HepG2 (cell line): ENCODE data around the gene FAM222B. TPM values are rescaled to one million over a fixed set of nuclear protein-coding genes. Genes with fewer than 3 reads are reported as not detected.

ENCODE experiments used
- BORCS8-MEF2B ChIP-seq: sonication (generic); formaldehyde crosslinking; IDR thresholded peaks from 2 replicates; pipeline ENCODE4 v1.8.0; 2022; ENCODE audit warnings: mild to moderate bottlenecking, missing genetic modification reagents
- BRD4 ChIP-seq: sonication (generic); formaldehyde crosslinking; IDR thresholded peaks from 2 replicates; pipeline ENCODE4 v1.4.0; 2020; ENCODE audit warnings: missing genetic modification reagents
- FOXM1 ChIP-seq: sonication (generic); formaldehyde crosslinking; IDR thresholded peaks from 2 replicates; pipeline ENCODE4 v1.5.0; 2020; ENCODE audit warnings: missing genetic modification reagents
- FUBP1 ChIP-seq: sonication (generic); formaldehyde crosslinking; IDR thresholded peaks from 2 replicates; pipeline ENCODE4 v1.5.1; 2020; ENCODE audit warnings: missing genetic modification reagents, mild to moderate bottlenecking, borderline replicate concordance
- HMG20A ChIP-seq: IDR thresholded peaks from 2 replicates; pipeline ENCODE4 v1.6.1; 2016; ENCODE audit warnings: borderline replicate concordance
- IRF2 ChIP-seq: IDR thresholded peaks from 2 replicates; pipeline ENCODE4 v1.6.1; 2018; ENCODE audit warnings: missing genetic modification reagents, missing compliant biosample characterization
- KDM3A ChIP-seq: IDR thresholded peaks from 2 replicates; pipeline ENCODE4 v1.6.1; 2018; ENCODE audit warnings: low read depth, missing compliant biosample characterization
- KLF6 ChIP-seq: IDR thresholded peaks from 2 replicates; pipeline ENCODE4 v1.8.0; 2016; ENCODE audit warnings: missing biosample characterization, missing genetic modification reagents
- NFAT5 ChIP-seq: sonication (generic); formaldehyde crosslinking; IDR thresholded peaks from 2 replicates; pipeline ENCODE4 v1.4.0; 2020; ENCODE audit warnings: missing genetic modification reagents
- NFKB2 ChIP-seq: sonication (generic); formaldehyde crosslinking; IDR thresholded peaks from 2 replicates; pipeline ENCODE4 v1.4.0; 2020; ENCODE audit warnings: missing genetic modification reagents, borderline replicate concordance
- RBM39 ChIP-seq: fragments of 200-400 bp; formaldehyde crosslinking; IDR thresholded peaks from one replicate; pipeline ENCODE4 v1.6.1; 2018; ENCODE audit warnings: antibody characterized with exemption, mild to moderate bottlenecking, low read depth, low read length; ENCODE audit not compliant: poor library complexity, severe bottlenecking
- SAP130 ChIP-seq: IDR thresholded peaks from 2 replicates; pipeline ENCODE4 v1.6.1; 2016; ENCODE audit warnings: low read depth
- SMC3 ChIP-seq: IDR thresholded peaks from 2 replicates; pipeline ENCODE4 v1.6.1; 2011; ENCODE audit warnings: low read length, improper control_type of control experiment
- ZBTB42 ChIP-seq: sonication (generic); formaldehyde crosslinking; IDR thresholded peaks from 2 replicates; pipeline ENCODE4 v1.5.0; 2020; ENCODE audit warnings: mild to moderate bottlenecking, missing genetic modification reagents
- ZNF460 ChIP-seq: sonication (generic); formaldehyde crosslinking; IDR thresholded peaks from 2 replicates; pipeline ENCODE4 v1.5.1; 2020; ENCODE audit warnings: missing genetic modification reagents, mild to moderate bottlenecking, borderline replicate concordance
- ZNF512 ChIP-seq: sonication (generic); formaldehyde crosslinking; IDR thresholded peaks from 2 replicates; pipeline ENCODE4 v1.4.0; 2020; ENCODE audit warnings: mild to moderate bottlenecking, missing genetic modification reagents
- ZNF563 ChIP-seq: sonication (generic); formaldehyde crosslinking; IDR thresholded peaks from 2 replicates; pipeline ENCODE4 v1.8.0; 2022; ENCODE audit warnings: mild to moderate bottlenecking, moderate library complexity, missing genetic modification reagents
- ZNF597 ChIP-seq: sonication (generic); formaldehyde crosslinking; IDR thresholded peaks from 2 replicates; pipeline ENCODE4 v1.5.0; 2020; ENCODE audit warnings: missing genetic modification reagents
- ZNF768 ChIP-seq: sonication (generic); formaldehyde crosslinking; IDR thresholded peaks from 2 replicates; pipeline ENCODE4 v1.4.0; 2020; ENCODE audit warnings: missing genetic modification reagents
- polyA plus RNA-seq, 8 experiments: library from polyadenylated mRNA; depleted of rRNA in 3 of 8; stranded (reverse) in 7 of 8; unstranded in 1 of 8; fragments of >200 nt; fragmentation: Illumina TruSeq in 4 of 8; extraction: Trizol in 4 of 8; gene quantifications; 2 replicates each; pipeline versions ENCODE4 v1.2.1 to v1.2.3, GENCODE V29; 2011 to 2016; ENCODE audit warnings: low read depth in 4 of 8, missing spikeins in 1 of 8, mixed read lengths in 1 of 8; ENCODE audit not compliant: insufficient read depth in 1 of 8
- total RNA-seq, 5 experiments: library from RNA; depleted of rRNA; stranded (reverse); fragments of >200 nt; fragmentation: Illumina TruSeq; extraction: Trizol; gene quantifications; 2 replicates each; pipeline ENCODE4 v1.2.3, GENCODE V29; 2016; ENCODE audit warnings: low read depth in 1 of 5

Gene FAM222B
- total and polyA plus RNA-seq, 2 of the 13 experiments (the other 11 are each of a cell fraction or from before 2014, with no cell fraction given): 3.5 to 7.3 TPM

GRCh38 chr17:28750178-28751047, 92.2 kb downstream of the FAM222B start (continued):
- TF ChIP-seq FOXM1 (CRISPR knock-in tag) (no peak), NFAT5 (CRISPR knock-in tag) (no peak), IRF2 (peak; percentile 60), SMC3 (peak; percentile 93), BRD4 (CRISPR knock-in tag) (no peak), ZNF460 (CRISPR knock-in tag) (no peak), KDM3A (CRISPR knock-in tag) (peak; percentile 83), SAP130 (CRISPR knock-in tag) (peak; percentile 74), ZNF768 (CRISPR knock-in tag) (no peak), ZNF597 (CRISPR knock-in tag) (no peak), NFKB2 (CRISPR knock-in tag) (no peak), ZBTB42 (no peak), BORCS8-MEF2B (no peak), FUBP1 (CRISPR knock-in tag) (no peak), HMG20A (CRISPR knock-in tag) (no peak), KLF6 (CRISPR knock-in tag) (peak; percentile 34; the same call in 1 of the 2 replicates), ZNF512 (CRISPR knock-in tag) (no peak), ZNF563 (CRISPR knock-in tag) (no peak), RBM39 (peak; percentile 34)
